Tibial artery (tissue), 4 donors: Measurements from ENCODE around the gene LGALS3BP.
A peak's percentile ranks its signal among the peaks of the same experiment; 100 is the strongest.

Source experiments
- DNase-seq, 2 donors: peaks; one replicate each; pipeline ENCODE4 v3.0.0-alpha.2; 2019
- H3K27ac ChIP-seq, 2 donors: fragments of 200-600 bp; sonication (generic) in 1 of 2; 1 replicate in 1 of 2; 2 replicates in 1 of 2; pipeline ENCODE4 v1.5.1; 2018 to 2019; ENCODE audit warnings: mild to moderate bottlenecking in 1 of 2
- H3K27me3 ChIP-seq, 2 donors: fragments of 200-600 bp; sonication (generic) in 1 of 2; one replicate each; pipeline versions ENCODE4 v1.5.1 to v1.6.0; 2016 to 2019
- H3K36me3 ChIP-seq, 3 donors: fragments of 200-600 bp; sonication (generic) in 2 of 3; one replicate each; pipeline ENCODE4 v1.5.1; 2016 to 2019; ENCODE audit warnings: mild to moderate bottlenecking in 2 of 3
- H3K4me1 ChIP-seq, 4 donors: fragments of 200-600 bp; sonication (generic) in 2 of 4; 1 replicate in 3 of 4; 2 replicates in 1 of 4; pipeline ENCODE4 v1.5.1; 2016 to 2019
- H3K4me3 ChIP-seq, 2 donors: fragments of 200-600 bp; sonication (generic) in 1 of 2; 1 replicate in 1 of 2; 2 replicates in 1 of 2; pipeline ENCODE4 v1.5.1; 2018 to 2019; ENCODE audit warnings: mild to moderate bottlenecking in 2 of 2
- H3K9me3 ChIP-seq, 3 donors: fragments of 200-600 bp; sonication (generic) in 1 of 3; one replicate each; pipeline ENCODE4 v1.5.1; 2016 to 2019
- CTCF ChIP-seq, 2 experiments: fragments of 200-600 bp in 1 of 2; fragments of 450-650 bp in 1 of 2; IDR thresholded peaks; one replicate each; pipeline ENCODE4 v1.5.1; 2017 to 2019; ENCODE audit warnings: antibody characterized with exemption in 2 of 2, mild to moderate bottlenecking in 1 of 2, moderate library complexity in 1 of 2
- intact Hi-C: fragments of 100-400 bp; cut with DNase I; formaldehyde crosslinking; loops from one replicate; pipeline ENCODE4 v1.15.0; 2023; ENCODE audit warnings: low total_unique reads

LGALS3BP gene

DNA sequence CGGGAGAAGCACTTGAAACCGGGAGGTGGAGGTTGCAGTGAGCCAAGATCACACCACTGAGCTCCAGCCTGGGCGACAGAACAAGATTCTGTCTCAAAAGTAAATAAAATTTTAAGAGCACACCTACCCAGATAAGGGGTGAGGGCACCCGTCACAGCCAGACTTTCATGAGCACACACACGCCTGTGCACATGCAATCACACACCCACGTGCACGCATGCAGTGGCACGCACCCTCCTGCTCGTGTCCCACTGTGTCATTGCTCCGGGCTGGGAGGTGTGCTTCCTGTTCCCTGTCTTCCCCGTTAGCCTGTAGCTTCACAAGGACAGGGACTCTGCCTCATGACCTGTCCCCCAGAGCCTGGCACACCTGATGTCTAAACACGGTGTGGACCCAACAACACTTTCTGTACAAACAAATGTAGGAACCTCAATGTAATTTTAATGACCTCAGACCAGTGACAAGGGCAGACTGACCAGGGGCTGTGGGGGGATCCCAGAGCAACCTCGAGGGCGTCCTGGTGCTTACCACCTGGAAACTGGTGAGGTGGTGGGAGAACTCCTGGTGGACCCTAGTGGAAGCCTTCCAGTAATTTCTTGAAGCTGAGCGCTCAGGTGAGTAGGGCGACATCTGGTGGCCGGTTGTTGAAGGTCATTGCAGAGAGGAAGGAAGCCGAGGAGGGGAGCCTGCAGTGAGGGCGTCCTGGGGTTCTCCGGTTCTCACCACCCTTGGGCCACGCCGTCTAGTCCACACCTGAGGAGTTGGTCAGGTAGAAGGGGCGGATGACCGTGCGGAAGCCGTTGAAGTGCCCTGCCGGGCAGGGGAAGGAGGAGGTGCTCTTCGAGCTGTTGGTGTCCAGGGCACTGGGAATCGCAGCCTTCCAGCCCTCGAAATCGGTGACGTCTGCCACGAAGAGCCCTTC, 8.6 kb downstream of the LGALS3BP start:
- intact Hi-C loops, result loop anchor here (2.0 to 5.0 kb wide), 3 partner anchors 49 to 102 kb away; no protein-coding TSS in a partner anchor
- Histone ChIP-seq H3K4me3 (no peak overlapping the region), H3K4me1 (peaks cover 0 to 28% (median 20%) of the 10 kb centered on the region in 4 donors), H3K27me3 (no peaks in the 10 kb centered on the region), H3K36me3 (peaks cover 0 to 48% (median 0%) of the 10 kb centered on the region in 3 donors), H3K9me3 (no peaks in the 10 kb centered on the region), H3K27ac (peak overlapping the region; percentile 15 to 32)
- TF ChIP-seq CTCF (IDR thresholded peaks at IDR 0.05), result peak; percentile 86 to 92
- peak; percentile 84 to 87 for DNase-seq

- no peaks in the 10 kb centered on the region for H3K27me3 ChIP-seq
- H3K27ac ChIP-seq, result no peak overlapping the region
- H3K4me3 ChIP-seq, result no peak overlapping the region
- H3K9me3 ChIP-seq, result no peaks in the 10 kb centered on the region
- no peak for DNase-seq
- TF ChIP-seq CTCF (IDR thresholded peaks at IDR 0.05), result no peak
- H3K36me3 ChIP-seq, result peaks cover 0 to 48% (median 0%) of the 10 kb centered on the region in 3 donors
- peaks cover 0 to 15% (median 11%) of the 10 kb centered on the region in 4 donors for H3K4me1 ChIP-seq
- intact Hi-C loops, result loop anchor here (2.0 to 5.0 kb wide), 3 partner anchors 48 to 101 kb away; no protein-coding TSS in a partner anchor
These were observed 9.9 kb downstream of the LGALS3BP start for GRCh38 chr17:78969865-78970264.

DNA sequence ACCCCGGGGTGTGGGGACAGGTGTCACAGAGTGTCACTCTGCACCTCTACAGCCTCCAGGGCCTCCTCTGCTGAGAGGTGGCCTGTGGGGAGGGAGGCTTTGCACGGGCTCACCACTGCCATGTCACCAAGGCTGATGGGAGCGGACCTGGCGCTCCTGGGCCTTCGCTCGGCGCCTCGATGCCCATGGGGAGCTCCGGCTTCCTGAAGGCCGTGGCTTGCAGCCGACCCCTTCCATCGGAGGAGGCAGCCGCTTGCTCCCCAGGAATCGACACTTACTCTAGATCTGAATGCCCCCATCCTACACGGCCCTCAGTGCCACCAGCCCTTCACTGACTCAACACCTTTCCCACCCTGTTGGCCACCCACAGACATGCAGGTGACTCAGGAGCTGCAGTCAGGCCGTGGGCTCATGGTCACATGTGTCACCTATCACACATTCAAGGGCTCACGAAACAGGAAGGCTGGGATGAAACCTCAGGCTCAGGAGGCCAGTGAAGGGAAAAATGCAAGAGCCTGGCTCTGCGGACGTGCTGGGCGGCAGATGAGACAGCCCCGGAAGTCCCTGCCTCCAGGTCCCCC, 11.9 kb downstream of the LGALS3BP start:
- no peak overlapping the region for H3K4me3 ChIP-seq
- no peak for DNase-seq
- intact Hi-C loops, result no loop called here
- no peak for TF ChIP-seq CTCF (IDR thresholded peaks at IDR 0.05)
- H3K36me3 ChIP-seq, result peaks cover 0 to 48% (median 0%) of the 10 kb centered on the region in 3 donors
- H3K27ac ChIP-seq, result no peak overlapping the region
- H3K9me3 ChIP-seq, result no peaks in the 10 kb centered on the region
- no peaks in the 10 kb centered on the region for H3K27me3 ChIP-seq
- peaks cover 0 to 8% (median 6%) of the 10 kb centered on the region in 4 donors for H3K4me1 ChIP-seq

- H3K36me3 ChIP-seq, result peaks cover 0 to 42% (median 0%) of the 10 kb centered on the region in 3 donors
- no peak for DNase-seq
- intact Hi-C loops, result no loop called here
- H3K9me3 ChIP-seq, result no peaks in the 10 kb centered on the region
- H3K4me1 ChIP-seq, result peaks cover 0 to 8% (median 6%) of the 10 kb centered on the region in 4 donors
- H3K27ac ChIP-seq, result no peak overlapping the region
- no peak for TF ChIP-seq CTCF (IDR thresholded peaks at IDR 0.05)
- H3K27me3 ChIP-seq, result no peaks in the 10 kb centered on the region
- H3K4me3 ChIP-seq, result no peak overlapping the region
These were observed 12.7 kb downstream of the LGALS3BP start for GRCh38 chr17:78966910-78967600.

DNA sequence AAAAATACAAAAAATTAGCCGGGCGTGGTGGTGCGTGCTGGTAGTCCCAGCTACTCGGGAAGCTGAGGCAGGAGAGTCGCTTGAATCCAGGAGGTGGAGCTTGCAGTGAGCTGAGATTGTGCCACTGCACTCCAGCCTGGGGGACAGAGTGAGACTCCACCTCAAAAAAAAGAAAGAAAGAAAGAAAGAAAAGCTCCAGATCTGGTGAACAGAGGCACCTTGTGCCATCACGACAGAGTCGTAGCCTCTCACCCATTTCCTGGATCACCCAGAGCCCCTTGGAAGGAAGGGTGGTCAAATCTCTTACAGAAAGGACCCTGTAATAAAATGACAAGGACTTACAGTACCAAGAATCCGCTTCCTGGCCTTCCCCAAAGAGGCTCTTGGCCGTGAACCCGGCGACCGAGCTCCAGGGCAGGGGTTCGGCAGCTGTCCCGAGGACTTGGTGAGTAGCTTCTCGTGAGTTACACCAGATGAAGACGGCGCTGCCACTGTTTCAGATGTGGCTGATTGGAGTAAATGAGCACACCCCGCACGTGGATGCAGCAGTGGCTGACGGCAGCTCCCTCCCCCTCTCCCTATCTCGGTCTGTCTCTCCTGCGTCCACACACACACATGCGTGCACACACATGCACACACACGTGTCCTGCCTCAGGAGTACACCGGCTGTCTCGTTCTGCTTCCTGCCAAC, 13.5 kb downstream of the LGALS3BP start:
- Histone ChIP-seq H3K4me1 (peaks cover 0 to 6% (median 2%) of the 10 kb centered on the region in 4 donors), H3K27ac (no peak overlapping the region), H3K27me3 (no peaks in the 10 kb centered on the region), H3K36me3 (peaks cover 0 to 38% (median 0%) of the 10 kb centered on the region in 3 donors), H3K9me3 (no peaks in the 10 kb centered on the region), H3K4me3 (no peak overlapping the region)
- intact Hi-C loops, result no loop called here
- peak in 1 of 2 donors; percentile 47 for DNase-seq
- no peak for TF ChIP-seq CTCF (IDR thresholded peaks at IDR 0.05)
